ENCODE results near the gene HMCES. TPM values are rescaled to one million over a fixed set of nuclear protein-coding genes. Genes with fewer than 3 reads are reported as not detected.
A peak's percentile ranks its signal among the peaks of the same experiment; 100 is the strongest.

The HMCES gene
- total RNA-seq, 1 donor, result 29.4 TPM

DNA sequence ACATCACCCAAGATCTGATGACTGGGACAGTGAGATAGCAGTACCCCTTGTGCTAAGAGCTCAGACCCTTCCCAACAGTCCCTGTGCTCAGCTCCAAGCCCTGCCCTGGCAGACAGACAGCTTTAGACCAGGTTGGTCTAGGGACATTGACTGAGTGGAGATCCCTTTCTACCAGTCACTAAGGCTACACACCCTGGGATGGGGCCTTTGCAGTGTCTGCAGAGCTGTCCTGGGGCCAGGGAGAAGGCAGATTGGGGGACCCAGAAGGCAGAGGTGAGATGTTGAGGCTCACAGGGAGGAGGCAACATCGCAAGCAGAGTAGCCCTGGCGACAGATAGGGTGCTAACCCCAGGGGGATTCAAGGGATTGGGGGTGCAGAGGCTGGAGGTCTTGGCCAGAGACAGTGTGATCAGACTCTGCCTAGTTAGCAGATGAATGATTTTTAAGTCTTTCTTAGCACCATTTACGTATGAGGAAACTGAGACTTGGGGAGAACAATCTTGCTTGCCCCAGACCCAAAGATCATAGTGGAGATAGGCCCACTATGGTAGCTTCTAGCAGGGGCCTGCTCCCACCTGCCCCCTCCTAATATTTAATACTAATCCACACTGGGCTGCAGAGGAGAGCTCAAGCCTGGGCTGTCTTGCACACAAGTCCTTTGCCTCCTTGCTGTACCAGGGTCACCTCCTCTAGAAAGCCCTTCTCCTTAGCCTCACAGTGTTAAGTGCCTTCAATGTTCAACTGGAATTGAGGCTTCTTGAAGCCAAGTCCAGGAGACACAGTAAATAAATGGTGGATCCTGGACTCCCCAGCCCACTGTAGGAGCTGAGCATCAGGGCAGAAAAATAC, 32.6 kb downstream of the HMCES start:
- no peak overlapping the region for H3K4me3 ChIP-seq (ENCODE audit: low read depth, low read length)
- DNase-seq (ENCODE audit: low read depth), result no peak
- TF ChIP-seq, protein P1, sequence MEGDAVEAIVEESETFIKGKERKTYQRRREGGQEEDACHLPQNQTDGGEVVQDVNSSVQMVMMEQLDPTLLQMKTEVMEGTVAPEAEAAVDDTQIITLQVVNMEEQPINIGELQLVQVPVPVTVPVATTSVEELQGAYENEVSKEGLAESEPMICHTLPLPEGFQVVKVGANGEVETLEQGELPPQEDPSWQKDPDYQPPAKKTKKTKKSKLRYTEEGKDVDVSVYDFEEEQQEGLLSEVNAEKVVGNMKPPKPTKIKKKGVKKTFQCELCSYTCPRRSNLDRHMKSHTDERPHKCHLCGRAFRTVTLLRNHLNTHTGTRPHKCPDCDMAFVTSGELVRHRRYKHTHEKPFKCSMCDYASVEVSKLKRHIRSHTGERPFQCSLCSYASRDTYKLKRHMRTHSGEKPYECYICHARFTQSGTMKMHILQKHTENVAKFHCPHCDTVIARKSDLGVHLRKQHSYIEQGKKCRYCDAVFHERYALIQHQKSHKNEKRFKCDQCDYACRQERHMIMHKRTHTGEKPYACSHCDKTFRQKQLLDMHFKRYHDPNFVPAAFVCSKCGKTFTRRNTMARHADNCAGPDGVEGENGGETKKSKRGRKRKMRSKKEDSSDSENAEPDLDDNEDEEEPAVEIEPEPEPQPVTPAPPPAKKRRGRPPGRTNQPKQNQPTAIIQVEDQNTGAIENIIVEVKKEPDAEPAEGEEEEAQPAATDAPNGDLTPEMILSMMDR (IDR thresholded peaks at IDR 0.05; ENCODE audit: insufficient read depth, low read depth, low read length), result no peak

DNA sequence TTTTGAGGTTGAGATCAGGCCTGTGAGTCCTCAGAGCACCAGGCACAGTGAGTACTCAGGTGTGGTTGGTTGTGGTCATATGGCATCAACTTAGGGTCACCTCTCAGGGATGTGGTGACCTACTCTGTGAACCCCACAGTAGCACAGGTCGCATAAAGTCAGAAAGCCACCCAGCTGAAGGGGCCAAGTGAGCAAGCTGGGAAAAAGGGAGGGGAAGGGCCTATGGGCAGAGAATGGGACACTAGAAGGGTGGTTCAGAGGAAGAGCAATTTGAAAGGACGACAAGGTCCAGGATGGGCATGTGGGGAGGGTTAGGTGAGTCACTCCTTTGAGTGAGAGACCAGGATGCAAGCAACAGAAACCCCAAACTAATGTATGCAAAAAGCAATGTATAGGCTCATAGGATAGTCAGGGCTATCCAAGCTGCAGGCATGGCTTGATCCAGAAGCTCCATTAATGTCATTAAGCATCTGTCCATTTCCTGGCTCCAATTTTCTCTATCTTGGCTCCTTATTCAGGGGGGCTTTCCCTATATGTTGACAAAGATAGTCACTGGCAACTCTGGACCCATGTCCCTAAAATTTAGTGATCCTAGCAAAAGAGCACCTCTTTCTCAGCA, 33.5 kb downstream of the HMCES start:
- TF ChIP-seq, protein P1 (IDR thresholded peaks at IDR 0.05; ENCODE audit: insufficient read depth, low read depth, low read length), result no peak
- no peak overlapping the region for H3K4me3 ChIP-seq (ENCODE audit: low read depth, low read length)
- no peak for DNase-seq (ENCODE audit: low read depth)

DNA sequence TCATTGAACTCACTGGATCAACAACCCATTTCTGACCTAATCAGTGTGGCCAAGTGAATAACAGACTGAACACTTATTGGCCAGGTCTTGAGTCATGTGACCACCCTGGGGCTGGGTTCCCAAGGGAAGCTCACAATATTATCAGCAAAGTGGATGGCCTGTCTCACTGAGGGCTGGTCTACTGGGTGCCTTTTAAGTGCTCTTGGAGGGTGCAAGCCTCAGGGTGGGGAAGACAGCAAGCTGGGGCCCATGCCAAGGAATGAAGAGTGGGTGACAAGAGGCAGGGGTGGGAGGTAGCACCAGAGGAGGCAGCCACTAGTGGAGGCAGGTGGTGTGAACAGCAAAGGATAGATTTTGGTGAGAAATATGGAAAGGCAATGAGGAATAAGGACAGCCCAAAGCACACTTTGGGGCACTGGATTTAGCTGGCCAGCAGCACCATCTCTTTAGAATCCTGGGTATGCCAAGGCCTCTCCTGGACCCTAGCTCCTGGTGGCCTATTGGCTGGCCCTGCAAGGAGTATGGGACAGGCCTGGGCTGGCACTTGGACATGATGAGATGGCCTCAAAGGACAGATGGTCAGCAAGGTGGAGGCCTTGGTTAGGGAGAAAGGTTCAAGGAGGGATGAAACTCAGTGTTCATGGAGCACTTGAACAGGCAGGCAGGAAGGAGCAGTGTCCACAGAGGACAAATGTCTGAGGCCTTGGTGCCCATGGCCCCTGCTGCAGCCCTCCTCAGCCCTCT, 34.2 kb downstream of the HMCES start:
- DNase-seq (ENCODE audit: low read depth), result no peak
- H3K4me3 ChIP-seq (ENCODE audit: low read depth, low read length), result no peak overlapping the region
- TF ChIP-seq, protein P1 (IDR thresholded peaks at IDR 0.05; ENCODE audit: insufficient read depth, low read depth, low read length), result no peak

DNA sequence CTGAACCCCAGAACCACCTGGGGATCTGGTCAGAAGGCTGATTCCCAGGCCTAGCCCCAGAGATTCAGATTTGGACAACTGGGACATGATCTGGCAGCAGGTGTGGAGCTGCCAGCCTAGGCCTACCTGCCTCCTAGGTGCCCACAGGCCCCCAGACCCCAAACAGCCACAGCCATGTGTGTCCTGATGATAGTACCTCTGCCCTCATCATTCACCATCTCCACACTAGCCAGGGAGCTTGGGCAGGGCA, 34.7 kb downstream of the HMCES start:
- no peak for DNase-seq (ENCODE audit: low read depth)
- TF ChIP-seq, protein P1 (IDR thresholded peaks at IDR 0.05; ENCODE audit: insufficient read depth, low read depth, low read length), result no peak
- H3K4me3 ChIP-seq (ENCODE audit: low read depth, low read length), result no peak overlapping the region

DNA sequence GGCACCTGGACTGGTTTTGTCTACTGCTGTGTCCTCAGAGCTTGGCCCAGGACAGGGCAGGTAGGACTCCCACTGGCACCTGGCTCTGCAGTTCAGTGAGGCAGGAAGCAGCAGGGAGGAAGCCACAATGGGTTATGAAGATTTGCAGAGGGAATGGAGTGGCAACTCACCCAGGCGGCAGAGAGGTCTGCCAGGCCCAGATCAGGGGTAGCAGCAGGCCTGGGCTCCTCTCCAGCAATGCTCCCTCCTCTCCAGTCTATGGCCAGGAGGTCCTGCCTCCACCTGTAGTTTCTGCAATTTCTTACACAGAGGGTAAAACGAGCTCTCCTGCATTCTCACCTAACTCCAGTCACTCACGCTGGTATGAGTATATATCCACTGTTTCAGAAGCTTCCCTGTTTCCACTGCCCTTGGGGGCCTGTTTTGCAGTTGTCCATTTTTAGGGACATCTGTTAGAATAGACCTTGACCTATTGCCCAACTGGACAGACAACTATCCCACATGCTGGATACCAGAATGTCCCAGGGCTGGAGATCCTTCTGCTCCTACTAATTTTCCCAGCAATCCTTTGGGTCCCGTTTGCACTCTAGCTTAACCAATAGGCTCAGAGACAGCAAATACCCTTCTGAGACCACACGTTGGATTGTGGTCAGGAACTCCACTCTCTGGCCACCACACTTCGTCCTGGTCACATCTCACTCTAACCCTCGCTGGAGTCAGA, 35.2 kb downstream of the HMCES start:
- H3K4me3 ChIP-seq (ENCODE audit: low read depth, low read length), result peak overlapping the region; percentile 89
- TF ChIP-seq, protein P1 (IDR thresholded peaks at IDR 0.05; ENCODE audit: insufficient read depth, low read depth, low read length), result no peak
- peak; percentile 75 for DNase-seq (ENCODE audit: low read depth)

DNA sequence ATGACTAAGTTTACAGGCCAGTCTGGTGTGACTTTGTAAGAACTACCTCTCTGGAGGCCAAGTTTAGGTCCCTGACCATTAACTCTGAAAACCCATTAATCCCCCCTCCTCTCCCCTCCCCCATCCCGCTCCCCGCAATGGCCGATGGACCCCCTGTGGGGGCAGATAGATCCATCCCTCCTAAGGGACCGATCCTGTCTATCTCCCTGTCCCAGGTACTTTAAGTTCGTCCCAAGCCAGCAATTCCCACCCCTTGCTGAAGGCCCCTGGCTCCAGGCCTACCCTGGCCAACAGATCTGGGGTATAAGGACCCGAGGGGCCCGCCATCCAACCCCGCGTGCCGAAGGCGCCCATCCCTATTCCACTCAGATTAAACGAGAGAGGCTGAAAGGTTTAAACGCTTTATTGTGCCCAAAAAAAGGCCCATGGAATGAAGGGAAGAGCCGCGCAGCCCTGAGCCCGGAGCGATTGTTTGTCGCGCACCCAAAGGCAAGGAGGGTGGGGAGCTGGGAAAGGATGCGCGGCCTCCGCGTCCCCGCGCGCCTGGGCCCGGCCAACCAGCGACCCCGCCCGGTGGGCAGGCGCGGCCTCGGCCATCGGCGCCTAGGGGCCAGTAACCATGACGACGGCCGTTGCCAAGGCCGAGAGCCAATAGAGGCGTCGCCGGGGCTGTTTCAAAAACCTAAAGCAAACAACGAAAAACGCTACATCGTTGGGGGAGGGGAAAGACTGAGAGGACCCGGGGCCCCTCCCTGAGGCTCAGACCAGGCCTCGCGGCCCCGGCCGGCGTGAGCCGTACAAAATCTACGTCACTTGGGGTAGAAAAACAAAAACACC, 35.9 kb downstream of the HMCES start:
- peak; percentile 94 for DNase-seq (ENCODE audit: low read depth)
- TF ChIP-seq, protein P1 (IDR thresholded peaks at IDR 0.05; ENCODE audit: insufficient read depth, low read depth, low read length), result peak; percentile 16
- H3K4me3 ChIP-seq (ENCODE audit: low read depth, low read length), result peak overlapping the region; percentile 89
